ENCODE results near the gene BICD1. TPM values are rescaled to one million over a fixed set of nuclear protein-coding genes. Genes with fewer than 3 reads are reported as not detected.

The BICD1 gene
- total RNA-seq, 1 donor from 2014 or later, result 6.1 TPM

GRCh38 chr12:32260696-32261095 is 154.0 kb downstream of the BICD1 start:
- TF ChIP-seq CTCF (IDR thresholded peaks at IDR 0.05; ENCODE audit: insufficient read depth, low read length, severe bottlenecking), result no peak

GRCh38 chr12:32261638-32262037 is 155.0 kb downstream of the BICD1 start:
- Histone ChIP-seq H3K36me3 (ENCODE audit: control insufficient read depth, insufficient read depth, low read length) (no peaks in the 10 kb centered on the region), H3K4me3 (ENCODE audit: low read depth, low read length) (no peak overlapping the region), H3K27me3 (ENCODE audit: control insufficient read depth, insufficient read depth, low read length) (no peaks in the 10 kb centered on the region)
- DNase-seq (ENCODE audit: low read depth) (no peak), FAIRE-seq (no peak)
- TF ChIP-seq CTCF (IDR thresholded peaks at IDR 0.05; ENCODE audit: insufficient read depth, low read length, severe bottlenecking), result no peak

More at GRCh38 chr12:32260696-32261095, 154.0 kb downstream of the BICD1 start:
- no peak for FAIRE-seq
- H3K4me3 ChIP-seq (ENCODE audit: low read depth, low read length), result no peak overlapping the region
- no peak for DNase-seq (ENCODE audit: low read depth)
- no peaks in the 10 kb centered on the region for H3K27me3 ChIP-seq (ENCODE audit: control insufficient read depth, insufficient read depth, low read length)
- H3K36me3 ChIP-seq (ENCODE audit: control insufficient read depth, insufficient read depth, low read length), result no peaks in the 10 kb centered on the region

GRCh38 chr12:32264961-32265360 is 158.3 kb downstream of the BICD1 start:
- FAIRE-seq (no peak), DNase-seq (ENCODE audit: low read depth) (no peak)
- no peaks in the 10 kb centered on the region for H3K36me3 ChIP-seq (ENCODE audit: control insufficient read depth, insufficient read depth, low read length)
- no peak for TF ChIP-seq CTCF (IDR thresholded peaks at IDR 0.05; ENCODE audit: insufficient read depth, low read length, severe bottlenecking)
- no peak overlapping the region for H3K4me3 ChIP-seq (ENCODE audit: low read depth, low read length)
- no peaks in the 10 kb centered on the region for H3K27me3 ChIP-seq (ENCODE audit: control insufficient read depth, insufficient read depth, low read length)

GRCh38 chr12:32265456-32265855 is 158.8 kb downstream of the BICD1 start:
- no peak for TF ChIP-seq CTCF (IDR thresholded peaks at IDR 0.05; ENCODE audit: insufficient read depth, low read length, severe bottlenecking)
- no peaks in the 10 kb centered on the region for H3K27me3 ChIP-seq (ENCODE audit: control insufficient read depth, insufficient read depth, low read length)
- no peak overlapping the region for H3K4me3 ChIP-seq (ENCODE audit: low read depth, low read length)
- FAIRE-seq (no peak), DNase-seq (ENCODE audit: low read depth) (no peak)
- no peaks in the 10 kb centered on the region for H3K36me3 ChIP-seq (ENCODE audit: control insufficient read depth, insufficient read depth, low read length)

- FAIRE-seq (no peak), DNase-seq (ENCODE audit: low read depth) (no peak)
- Histone ChIP-seq H3K36me3 (ENCODE audit: control insufficient read depth, insufficient read depth, low read length) (no peaks in the 10 kb centered on the region), H3K27me3 (ENCODE audit: control insufficient read depth, insufficient read depth, low read length) (no peaks in the 10 kb centered on the region), H3K4me3 (ENCODE audit: low read depth, low read length) (no peak overlapping the region)
- TF ChIP-seq CTCF (IDR thresholded peaks at IDR 0.05; ENCODE audit: insufficient read depth, low read length, severe bottlenecking), result no peak
Observed at GRCh38 chr12:32265951-32266350, 159.3 kb downstream of the BICD1 start.

- no peak for DNase-seq (ENCODE audit: low read depth)
- H3K36me3 ChIP-seq (ENCODE audit: control insufficient read depth, insufficient read depth, low read length), result no peaks in the 10 kb centered on the region
- FAIRE-seq, result no peak
- TF ChIP-seq CTCF (IDR thresholded peaks at IDR 0.05; ENCODE audit: insufficient read depth, low read length, severe bottlenecking), result no peak
- no peak overlapping the region for H3K4me3 ChIP-seq (ENCODE audit: low read depth, low read length)
- no peaks in the 10 kb centered on the region for H3K27me3 ChIP-seq (ENCODE audit: control insufficient read depth, insufficient read depth, low read length)
Observed at GRCh38 chr12:32266756-32267155, 160.1 kb downstream of the BICD1 start.
